ENCODE data around the gene POLR1H.

Gene POLR1H

GRCh38 chr6:30093951-30094661 lies 33.0 kb downstream of the POLR1H start:
- DNase-seq (ENCODE audit: low read depth in 3 of 3, low spot score in 1 of 3), result no peak

GRCh38 chr6:30096829-30097228 lies 35.8 kb downstream of the POLR1H start:
- no peak for DNase-seq (ENCODE audit: low read depth in 3 of 3, low spot score in 1 of 3)

DNA sequence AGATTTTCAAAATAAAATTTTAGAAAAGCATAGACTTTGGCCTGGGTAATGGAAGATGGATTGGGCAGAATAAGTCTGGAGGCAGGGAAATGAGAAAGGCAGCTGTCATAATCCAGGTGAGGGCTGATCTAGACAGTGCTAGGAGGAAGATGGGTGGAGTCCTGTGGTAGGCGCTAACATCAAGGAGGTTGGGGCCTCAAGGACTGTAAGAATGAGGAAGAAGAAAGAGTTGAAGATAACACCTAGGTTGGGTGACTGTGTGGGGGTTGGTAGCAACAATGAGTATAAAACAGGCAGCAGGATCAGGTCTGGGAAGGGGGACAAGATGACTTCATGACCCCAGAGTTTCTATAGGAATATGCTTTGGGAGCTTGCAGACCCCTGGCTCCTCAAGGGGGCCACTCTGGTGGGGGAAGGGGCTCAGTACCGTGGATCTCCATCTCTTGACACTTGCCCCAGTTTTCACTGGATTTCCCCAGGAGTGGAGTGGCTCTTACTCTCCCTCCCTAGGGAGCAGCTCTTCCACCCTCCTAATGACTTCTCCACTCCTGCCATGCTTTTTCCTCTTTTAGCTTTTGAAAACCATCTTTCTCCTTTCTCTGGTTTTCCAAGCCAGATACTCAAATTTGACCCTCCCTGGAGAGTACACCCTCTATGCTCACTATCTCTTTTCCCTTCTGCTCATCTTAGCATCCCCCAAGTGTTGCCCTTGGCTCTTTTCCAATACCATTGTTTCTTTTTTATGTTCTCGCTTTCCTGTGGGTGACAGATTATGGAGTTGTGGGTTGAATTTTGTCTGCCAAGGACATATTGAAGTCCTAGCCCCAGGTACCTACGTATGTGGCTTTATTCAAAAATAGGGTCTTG lies 37.1 kb downstream of the POLR1H start:
- no peak for DNase-seq (ENCODE audit: low read depth in 3 of 3, low spot score in 1 of 3)

- no peak for DNase-seq (ENCODE audit: low read depth in 3 of 3, low spot score in 1 of 3)
Measured at GRCh38 chr6:30100154-30100553, 39.1 kb downstream of the POLR1H start.

- DNase-seq (ENCODE audit: low read depth in 3 of 3, low spot score in 1 of 3), result no peak
Measured at GRCh38 chr6:30100585-30101443, 39.7 kb downstream of the POLR1H start.

DNA sequence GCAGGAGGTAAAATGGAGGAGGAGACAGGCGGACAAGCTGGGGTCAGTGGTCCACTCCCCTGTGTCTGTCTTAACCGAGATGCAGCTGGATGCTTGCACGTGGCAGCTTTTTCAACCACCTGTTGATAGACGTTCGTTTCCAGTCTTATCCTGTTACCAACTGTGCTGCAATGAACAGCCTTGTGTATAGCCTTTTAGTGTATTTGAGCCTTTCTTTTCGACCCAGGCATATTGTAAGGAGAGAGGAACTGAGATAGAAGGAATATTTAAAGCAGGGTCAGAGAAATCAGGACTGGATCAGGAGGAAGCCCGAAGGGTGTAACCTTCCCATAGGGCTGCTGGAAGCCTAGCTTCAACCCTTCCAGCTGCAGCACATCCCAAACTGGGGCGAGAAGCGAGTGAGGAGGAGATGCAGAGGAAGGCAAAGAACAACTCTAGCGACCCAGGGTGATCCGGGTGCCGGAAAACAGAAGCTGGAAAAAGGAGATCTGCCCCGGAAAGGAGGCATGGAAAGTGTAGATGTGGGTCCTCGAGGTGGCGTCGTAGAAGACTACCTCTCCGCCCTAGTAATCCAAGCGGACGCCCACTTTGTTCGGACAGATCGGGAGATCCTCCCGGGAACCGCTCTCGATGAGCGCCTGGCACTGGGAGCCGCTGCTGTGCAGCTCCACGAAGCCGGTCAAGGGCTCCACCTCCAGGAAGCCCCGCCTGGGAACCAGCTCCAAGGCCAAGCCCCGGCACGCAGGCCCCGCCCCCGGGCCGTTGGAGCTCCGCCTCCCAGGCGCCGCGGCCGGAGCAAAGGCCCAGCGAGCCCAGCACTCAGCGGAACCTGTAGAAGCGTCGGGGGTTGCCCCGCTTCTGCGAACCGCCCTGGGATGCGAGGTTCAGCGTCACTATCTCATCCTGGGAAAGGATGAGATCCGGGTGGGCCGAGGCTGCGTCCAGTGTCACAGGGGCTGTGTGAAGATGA lies 40.7 kb downstream of the POLR1H start:
- peak; percentile 10 to 46 (median 15) for DNase-seq (ENCODE audit: low read depth in 3 of 3, low spot score in 1 of 3)

DNA sequence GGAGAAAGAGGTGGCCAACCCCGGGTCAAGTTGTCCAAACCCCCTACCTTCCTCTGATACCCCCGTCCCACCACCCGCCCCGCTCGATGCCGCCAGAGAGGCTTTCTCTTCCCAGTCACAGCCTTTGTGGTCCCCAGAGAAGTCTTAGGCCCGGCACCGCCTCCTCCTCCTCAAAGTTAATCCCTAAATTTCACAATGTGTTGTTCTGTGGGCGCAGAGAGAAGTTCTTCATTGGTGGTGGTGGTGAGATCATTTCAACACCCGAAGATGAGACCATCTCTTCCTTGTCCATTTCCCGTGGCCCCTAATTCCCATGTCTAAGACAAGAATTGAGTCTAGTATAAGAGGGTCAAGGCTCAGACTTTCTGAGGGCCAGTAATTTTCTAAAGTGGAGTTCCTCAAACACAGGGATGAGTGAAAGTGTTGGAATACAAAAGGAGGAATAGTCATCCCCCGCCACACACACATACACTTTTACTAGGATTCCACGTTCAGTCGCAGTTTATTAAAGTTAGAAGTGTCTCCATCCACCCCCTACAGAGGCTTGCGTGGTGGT lies 41.4 kb downstream of the POLR1H start:
- DNase-seq (ENCODE audit: low read depth in 3 of 3, low spot score in 1 of 3), result no peak

- peak; percentile 57 to 68 (median 62) for DNase-seq (ENCODE audit: low read depth in 3 of 3, low spot score in 1 of 3)
Measured at GRCh38 chr6:30102970-30103871, 42.2 kb downstream of the POLR1H start.

DNA sequence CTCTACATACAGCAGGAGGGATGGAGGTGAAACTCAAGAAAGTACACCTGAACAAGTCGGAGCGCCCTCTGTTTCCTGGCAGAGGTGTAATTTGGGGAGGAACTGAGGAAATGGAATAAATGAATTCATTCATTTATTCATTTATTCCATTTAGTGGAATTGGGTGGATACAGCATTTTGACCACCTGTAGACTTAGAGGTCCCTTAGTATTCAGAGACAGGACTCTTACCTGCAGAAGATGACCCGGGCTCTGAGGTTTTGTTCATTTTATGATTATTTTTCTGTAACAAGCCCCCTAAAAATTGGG lies 42.8 kb downstream of the POLR1H start:
- no peak for DNase-seq (ENCODE audit: low read depth in 3 of 3, low spot score in 1 of 3)

- DNase-seq (ENCODE audit: low read depth in 3 of 3, low spot score in 1 of 3), result no peak
Measured at GRCh38 chr6:30104661-30105060, 43.6 kb downstream of the POLR1H start.

- no peak for DNase-seq (ENCODE audit: low read depth in 3 of 3, low spot score in 1 of 3)
Measured at GRCh38 chr6:30111266-30111856, 50.3 kb downstream of the POLR1H start.

DNA sequence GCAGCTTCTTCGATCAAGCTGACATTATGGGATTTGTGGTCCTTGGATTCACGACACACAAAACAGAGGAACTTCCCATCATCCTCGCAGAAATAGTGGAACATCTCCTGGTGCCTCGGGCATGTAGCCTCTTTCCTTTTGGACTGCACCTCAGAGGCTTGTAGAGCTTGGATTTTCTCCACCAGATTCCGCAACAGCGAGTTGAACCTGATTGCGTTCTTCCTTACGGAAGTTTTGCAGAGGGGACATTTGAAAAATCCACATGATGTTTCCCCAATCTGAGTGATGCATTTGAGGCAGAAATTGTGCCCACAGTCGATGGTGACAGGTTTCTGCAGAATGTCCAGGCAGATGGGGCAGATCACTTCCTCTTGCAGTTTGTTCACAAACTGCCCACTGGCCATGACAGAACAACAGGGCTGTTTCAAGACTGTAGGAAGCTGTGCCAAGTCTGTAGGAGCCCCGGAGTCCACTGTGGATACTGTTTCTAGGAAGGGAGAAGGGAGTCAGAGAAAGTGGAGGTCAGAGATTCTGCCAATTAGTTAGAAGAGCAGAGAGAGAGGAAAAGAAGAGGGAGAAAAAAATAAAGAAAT lies 51.4 kb downstream of the POLR1H start:
- no peak for DNase-seq (ENCODE audit: low read depth in 3 of 3, low spot score in 1 of 3)

DNA sequence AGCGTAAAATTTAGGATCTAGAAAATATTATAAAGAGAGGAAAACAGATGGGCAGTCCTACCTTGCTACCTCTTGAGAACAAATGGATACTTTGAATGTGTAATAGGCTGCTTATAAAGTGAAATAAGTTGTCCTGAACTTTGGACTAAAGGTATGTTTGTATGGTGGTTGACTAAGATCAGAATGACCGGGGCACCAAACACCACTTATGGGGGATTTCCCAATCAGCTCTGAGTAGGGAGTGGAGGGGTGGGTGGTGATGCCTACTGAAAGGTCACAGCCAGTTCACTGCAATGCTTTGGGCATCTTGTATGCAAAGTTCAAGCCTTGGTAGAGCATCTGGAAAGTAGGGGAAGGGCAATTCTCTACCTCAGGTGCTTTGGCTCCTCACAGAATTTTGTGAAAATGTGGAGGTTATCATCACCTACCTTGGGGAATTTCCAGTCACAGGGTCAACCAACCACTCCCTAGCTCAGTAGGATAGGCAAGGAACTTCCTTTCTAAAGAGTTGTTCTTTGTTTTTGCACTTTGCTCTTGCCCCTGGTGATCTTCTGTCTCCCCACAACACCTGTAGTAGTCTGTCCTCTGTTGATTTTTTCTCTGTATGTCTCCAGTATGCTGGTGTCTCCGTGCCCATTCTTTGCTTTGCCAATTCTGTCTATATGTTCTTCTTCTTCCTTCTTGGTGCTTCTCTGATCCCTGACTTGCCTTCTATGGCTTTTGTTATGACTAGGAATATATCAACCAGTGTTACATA lies 52.1 kb downstream of the POLR1H start, which contains the start of gene TRIM31:
Gene TRIM31, minus strand, starts transcription at position 88 of the 757 bp plus-strand sequence. CDS start 285 bp downstream, outside the sequence.
- DNase-seq (ENCODE audit: low read depth in 3 of 3, low spot score in 1 of 3), result no peak

GRCh38 chr6:30113841-30114240 lies 52.8 kb downstream of the POLR1H start:
- DNase-seq (ENCODE audit: low read depth in 3 of 3, low spot score in 1 of 3), result no peak
